ENCODE results near the gene ZNF25. TPM values are rescaled to one million over a fixed set of nuclear protein-coding genes. Genes with fewer than 3 reads are reported as not detected.
A peak's percentile ranks its signal among the peaks of the same experiment; 100 is the strongest.
"Not testable (repeated sequence)": the region's sequence is repeated elsewhere in the genome, so short reads cannot be mapped to it uniquely, and the experiment has no call there.

ZNF25 gene
- total RNA-seq (2014; rRNA removed; shearing (Covaris generic)) = 5.9 and 6.8 TPM in 2 replicates

DNA sequence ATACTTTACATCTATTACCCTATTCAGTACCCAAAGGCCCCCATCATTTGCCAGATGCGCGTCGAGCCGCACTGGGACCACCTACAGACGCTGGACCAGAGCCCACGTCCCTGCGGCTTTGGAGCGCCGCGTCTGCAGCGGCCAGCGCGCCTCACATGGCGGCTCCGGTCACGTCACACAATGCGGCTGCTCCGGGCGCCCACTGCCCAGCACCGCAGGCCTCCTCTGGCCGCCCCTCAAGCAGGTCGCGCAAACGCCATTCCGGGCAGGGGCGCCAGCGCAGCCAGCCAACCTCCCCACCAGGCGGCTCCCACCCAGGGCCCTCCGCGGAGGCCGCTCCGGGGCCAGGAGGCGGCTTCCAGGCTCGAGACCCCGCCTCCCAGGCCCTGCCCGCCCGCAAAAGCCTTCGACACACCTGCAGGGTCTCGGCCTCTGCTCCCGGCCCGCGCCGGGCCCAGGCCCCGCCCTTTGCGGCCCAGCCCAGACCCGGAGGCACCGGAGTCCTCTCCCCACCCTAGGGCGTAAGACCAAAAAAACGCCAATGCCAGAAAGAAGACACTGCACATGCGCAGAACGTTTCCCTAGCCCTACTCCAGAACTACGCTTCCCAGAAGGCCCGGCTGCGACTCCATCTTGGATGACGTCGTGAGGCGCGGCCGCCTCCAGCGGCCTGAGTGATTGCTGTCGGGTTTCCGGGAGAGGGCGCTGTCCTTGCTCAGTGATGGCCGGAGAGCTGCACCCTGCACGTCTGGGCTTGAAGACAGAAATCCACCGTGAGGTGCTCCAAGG lies at the start of gene ZNF25:
Gene ZNF25, minus strand, starts transcription at position 557 of the 789 bp plus-strand sequence. CDS start 4,925 bp downstream, outside the sequence.
- peak; percentile 97 for DNase-seq (ENCODE audit: low read depth)

DNA sequence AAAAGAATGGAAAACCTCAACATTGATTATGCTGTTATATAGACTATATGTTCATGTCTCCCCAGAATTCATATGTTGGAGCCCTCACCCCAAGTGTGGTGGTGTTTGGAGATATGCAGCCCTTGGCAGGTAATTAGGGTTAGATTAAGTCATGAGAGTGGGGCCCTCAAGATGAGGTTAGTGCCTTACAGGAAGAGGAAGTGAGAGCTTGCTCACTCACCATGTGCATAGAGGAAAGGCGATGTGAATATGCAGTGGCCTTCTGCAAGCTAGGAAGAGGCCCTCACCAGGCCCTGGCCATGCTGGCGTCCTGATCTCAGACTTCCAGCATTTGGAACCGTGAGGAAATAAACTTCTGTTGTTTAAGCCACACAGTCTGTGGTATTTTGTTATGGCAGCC lies 48.8 kb upstream of the ZNF25 start:
- DNase-seq (ENCODE audit: low read depth) = no peak

DNA sequence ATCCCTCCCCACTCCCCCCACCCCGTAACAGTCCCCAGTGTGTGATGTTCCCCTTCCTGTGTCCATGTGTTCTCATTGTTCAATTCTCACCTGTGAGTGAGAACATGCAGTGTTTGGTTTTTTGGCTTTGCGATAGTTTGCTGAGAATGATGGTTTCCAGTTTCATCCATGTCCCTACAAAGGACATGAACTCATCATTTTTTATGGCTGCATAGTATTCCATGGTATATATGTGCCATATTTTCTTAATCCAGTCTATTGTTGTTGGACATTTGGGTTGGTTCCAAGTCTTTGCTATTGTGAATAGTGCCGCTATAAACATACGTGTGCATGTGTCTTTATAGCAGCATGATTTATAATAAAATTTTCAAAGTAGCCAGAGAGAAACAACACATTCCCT lies 42.7 kb upstream of the ZNF25 start:
- not testable (repeated sequence) for DNase-seq (ENCODE audit: low read depth)

- no peak for DNase-seq (ENCODE audit: low read depth)
Observed at GRCh38 chr10:38016354-38016753, 39.9 kb upstream of the ZNF25 start.

GRCh38 chr10:38010119-38010903 lies 33.9 kb upstream of the ZNF25 start, which contains the start of gene ZNF33A:
ZNF33A (plus strand) TSS chr10:38010675; CDS start chr10:38012342, 1,667 bp downstream.
- no peak for DNase-seq (ENCODE audit: low read depth)

DNA sequence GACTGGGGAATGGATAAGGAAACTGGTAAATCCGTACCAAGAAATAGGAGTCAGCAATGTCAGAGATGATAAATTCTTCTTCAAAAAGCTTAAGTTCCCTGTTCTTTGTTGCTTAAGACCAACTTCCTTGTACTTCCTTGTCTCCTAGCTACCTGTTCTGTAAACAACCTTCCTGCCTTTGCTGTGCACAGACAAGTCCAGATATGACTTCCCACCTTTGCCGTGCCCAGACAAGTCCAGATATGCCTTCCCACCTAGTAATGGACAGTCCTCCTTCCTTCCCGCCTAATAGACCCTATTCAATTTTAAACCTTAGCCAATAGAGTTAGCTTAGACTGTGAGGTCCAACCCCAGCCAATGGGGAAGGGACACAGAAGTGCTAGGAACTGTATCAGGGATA lies 31.5 kb upstream of the ZNF25 start:
- DNase-seq (ENCODE audit: low read depth) = no peak

GRCh38 chr10:38007551-38007950 lies 31.1 kb upstream of the ZNF25 start:
- DNase-seq (ENCODE audit: low read depth) = no peak

GRCh38 chr10:38003588-38003987 lies 27.1 kb upstream of the ZNF25 start:
- DNase-seq (ENCODE audit: low read depth) = no peak

- no peak for DNase-seq (ENCODE audit: low read depth)
Observed at GRCh38 chr10:38003026-38003425, 26.6 kb upstream of the ZNF25 start.

- not testable (repeated sequence) for DNase-seq (ENCODE audit: low read depth)
Observed at GRCh38 chr10:38000474-38000873, 24.0 kb upstream of the ZNF25 start.

DNA sequence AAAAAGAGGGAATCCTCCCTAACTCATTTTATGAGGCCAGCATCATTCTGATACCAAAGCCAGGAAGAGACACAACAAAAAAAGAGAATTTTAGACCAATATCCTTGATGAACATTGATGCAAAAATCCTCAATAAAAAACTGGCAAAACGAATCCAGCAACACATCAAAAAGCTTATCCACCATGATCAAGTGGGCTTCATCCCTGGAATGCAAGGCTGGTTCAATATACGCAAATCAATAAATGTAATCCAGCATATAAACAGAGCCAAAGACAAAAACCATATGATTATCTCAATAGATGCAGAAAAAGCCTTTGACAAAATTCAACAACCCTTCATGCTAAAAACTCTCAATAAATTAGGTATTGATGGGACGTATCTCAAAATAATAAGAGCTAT lies 22.5 kb upstream of the ZNF25 start:
- not testable (repeated sequence) for DNase-seq (ENCODE audit: low read depth)

DNA sequence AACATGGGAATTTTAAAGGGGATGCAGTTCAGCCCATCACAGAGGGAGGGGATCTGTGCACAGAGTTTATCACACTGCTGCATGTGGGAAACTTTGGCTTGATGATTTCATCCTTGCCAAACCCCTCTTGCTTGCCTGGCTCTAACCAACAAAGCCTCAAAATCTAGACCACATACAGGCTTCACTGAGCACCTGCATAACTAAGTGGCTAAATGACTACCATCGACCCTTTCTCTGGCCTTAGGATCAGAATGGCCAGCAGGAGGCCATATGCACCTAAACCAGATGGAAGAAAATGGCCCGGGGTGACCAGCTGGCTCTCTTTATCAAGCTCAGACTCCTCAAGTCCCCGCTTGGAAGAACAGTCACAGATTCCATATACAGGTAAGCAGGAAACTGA lies 15.6 kb upstream of the ZNF25 start:
- no peak for DNase-seq (ENCODE audit: low read depth)

DNA sequence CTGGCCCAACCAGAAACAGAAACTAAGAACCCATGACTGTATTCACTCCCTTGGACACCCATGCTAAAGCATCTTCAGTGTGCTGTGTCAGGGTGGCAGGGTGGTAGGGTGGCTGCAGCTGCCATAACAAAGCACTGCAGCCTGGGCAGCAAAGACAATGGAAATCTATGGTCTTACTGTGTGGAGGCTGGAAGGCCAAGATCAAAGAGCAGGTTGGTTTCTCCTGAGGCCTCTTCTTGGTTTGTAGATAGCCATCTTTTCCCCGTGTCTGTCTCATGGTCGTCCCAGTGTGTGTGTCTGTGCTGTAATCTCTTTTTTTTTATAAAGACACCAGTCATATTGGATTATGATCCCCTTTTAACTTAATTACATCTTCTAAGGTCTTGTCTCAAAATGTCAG lies 15.2 kb upstream of the ZNF25 start:
- DNase-seq (ENCODE audit: low read depth) = no peak

DNA sequence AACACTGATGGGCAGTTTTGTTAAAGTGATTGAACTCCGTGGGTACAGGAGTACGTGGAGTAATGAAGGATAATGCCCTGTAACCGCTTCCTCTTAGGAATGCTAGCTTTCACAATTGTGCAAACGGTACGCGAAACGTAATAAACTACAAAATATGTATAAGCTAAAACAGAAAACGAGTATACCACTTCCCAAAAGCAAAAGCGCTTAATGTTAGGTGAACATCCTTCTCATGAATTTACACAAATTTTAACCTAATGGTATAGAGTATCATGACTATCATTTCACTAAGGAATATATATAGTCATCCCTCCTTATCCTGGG lies 395 bp upstream of the ZNF25 start:
- DNase-seq (ENCODE audit: low read depth) = no peak

GRCh38 chr10:37975401-37975991 lies 951 bp downstream of the ZNF25 start:
- peak; percentile 24 for DNase-seq (ENCODE audit: low read depth)

- DNase-seq (ENCODE audit: low read depth) = no peak
Observed at GRCh38 chr10:37972396-37972795, 4.1 kb downstream of the ZNF25 start.

GRCh38 chr10:37965006-37965405 lies 11.4 kb downstream of the ZNF25 start:
- no peak for DNase-seq (ENCODE audit: low read depth)

- no peak for DNase-seq (ENCODE audit: low read depth)
Observed at GRCh38 chr10:37960591-37961137, 15.8 kb downstream of the ZNF25 start.

DNA sequence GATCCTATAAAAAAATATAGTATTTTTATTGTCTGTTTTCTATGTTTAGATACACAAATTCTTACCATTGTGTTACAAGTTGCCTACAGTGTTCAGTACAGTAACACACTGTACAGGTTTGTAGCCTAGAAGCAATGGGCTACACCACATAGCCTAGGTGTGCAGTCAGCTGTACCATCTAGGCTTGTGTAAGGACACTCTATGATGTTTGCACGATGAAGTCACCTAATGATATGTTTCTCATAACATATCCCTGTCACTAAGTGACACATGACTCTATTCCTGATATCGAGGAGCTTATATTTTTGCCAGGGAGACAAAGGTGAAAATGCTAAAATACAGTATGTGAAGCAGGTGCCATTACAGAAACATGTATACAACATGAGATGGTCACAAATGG lies 18.6 kb downstream of the ZNF25 start:
- no peak for DNase-seq (ENCODE audit: low read depth)

GRCh38 chr10:37952926-37953325 lies 23.5 kb downstream of the ZNF25 start:
- no peak for DNase-seq (ENCODE audit: low read depth)

DNA sequence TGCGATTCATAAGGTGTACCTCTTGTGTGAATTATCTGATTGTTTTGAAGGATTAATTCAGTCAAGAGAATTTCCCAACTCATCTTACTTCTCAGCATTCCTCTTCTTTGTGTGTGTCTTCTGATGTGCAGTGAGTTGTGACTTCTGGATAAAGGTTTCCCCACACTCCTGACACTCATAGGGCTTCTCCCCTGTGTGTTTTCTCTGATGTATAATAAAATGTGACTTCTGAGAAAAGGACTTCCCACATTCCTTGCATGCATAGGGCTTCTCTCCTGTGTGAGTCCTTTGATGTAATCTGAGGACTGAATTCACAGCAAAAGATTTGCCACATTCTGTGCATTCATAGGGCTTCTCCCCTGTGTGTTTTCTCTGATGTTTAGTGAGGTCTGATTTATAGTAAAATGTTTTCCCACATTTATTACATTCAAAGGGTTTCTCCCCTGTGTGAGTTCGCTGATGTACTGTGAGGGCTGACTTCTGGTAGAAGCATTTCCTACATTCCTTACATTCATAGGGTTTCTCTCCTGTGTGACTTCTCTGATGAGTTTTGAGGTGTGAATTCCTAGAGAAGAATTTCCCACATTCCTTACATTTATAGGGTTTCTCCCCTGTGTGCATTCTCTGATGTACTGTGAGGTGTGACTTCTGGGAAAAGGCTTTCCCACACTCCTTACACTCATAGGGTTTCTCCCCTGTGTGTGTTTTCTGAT lies 24.2 kb downstream of the ZNF25 start:
- no peak for DNase-seq (ENCODE audit: low read depth)

DNA sequence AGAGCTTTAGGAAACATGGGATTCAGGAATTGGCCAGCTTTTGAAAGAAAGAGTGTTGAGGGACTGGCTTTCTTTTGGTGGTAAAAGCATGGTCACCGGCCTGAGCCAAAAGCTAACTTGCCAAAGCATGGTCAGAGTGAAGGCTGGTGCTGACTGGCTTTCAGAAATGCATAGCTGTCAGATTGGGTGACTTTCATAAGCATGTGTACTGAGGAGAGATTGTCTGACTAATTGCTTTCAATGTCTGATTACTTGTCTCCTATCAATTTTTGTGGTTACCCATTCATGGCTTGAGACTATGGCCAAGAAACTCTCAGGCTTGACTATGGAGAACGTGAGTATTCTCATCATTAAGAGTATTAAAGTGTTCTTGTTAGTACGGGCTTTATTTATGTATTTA lies 28.2 kb downstream of the ZNF25 start:
- no peak for DNase-seq (ENCODE audit: low read depth)
